ENCODE measurements around the gene FAM107B.
A peak's percentile ranks its signal among the peaks of the same experiment; 100 is the strongest.

Gene FAM107B

GRCh38 chr10:14618674-14619073, 156.0 kb downstream of the FAM107B start:
- DNase-seq = no peak

GRCh38 chr10:14617852-14618251, 156.8 kb downstream of the FAM107B start:
- no peak for DNase-seq

GRCh38 chr10:14616955-14617730, 157.6 kb downstream of the FAM107B start:
- no peak for DNase-seq

- no peak for DNase-seq
Observed at GRCh38 chr10:14616465-14616864, 158.2 kb downstream of the FAM107B start.

- no peak for DNase-seq
Observed at GRCh38 chr10:14613588-14613920, 161.1 kb downstream of the FAM107B start.

GRCh38 chr10:14612873-14613587, 161.7 kb downstream of the FAM107B start:
- no peak for DNase-seq

- no peak for DNase-seq
Observed at GRCh38 chr10:14611968-14612693, 162.6 kb downstream of the FAM107B start.

- no peak for DNase-seq
Observed at GRCh38 chr10:14609178-14609577, 165.5 kb downstream of the FAM107B start.

GRCh38 chr10:14608381-14609001, 166.2 kb downstream of the FAM107B start:
- no peak for DNase-seq

GRCh38 chr10:14606633-14607032, 168.1 kb downstream of the FAM107B start:
- no peak for DNase-seq

- no peak for DNase-seq
Observed at GRCh38 chr10:14605231-14605925, 169.3 kb downstream of the FAM107B start.

- peak; percentile 65 for DNase-seq
Observed at GRCh38 chr10:14604181-14605142, 170.2 kb downstream of the FAM107B start.

- no peak for DNase-seq
Observed at GRCh38 chr10:14603534-14604102, 171.1 kb downstream of the FAM107B start.

GRCh38 chr10:14602807-14603533, 171.7 kb downstream of the FAM107B start:
- no peak for DNase-seq

- peak; percentile 13 for DNase-seq
Observed at GRCh38 chr10:14601872-14602725, 172.6 kb downstream of the FAM107B start.

GRCh38 chr10:14601326-14601725, 173.4 kb downstream of the FAM107B start:
- DNase-seq = no peak

GRCh38 chr10:14600065-14600464, 174.6 kb downstream of the FAM107B start:
- DNase-seq = no peak

- no peak for DNase-seq
Observed at GRCh38 chr10:14598809-14599764, 175.6 kb downstream of the FAM107B start.

Data from effector CD8-positive, alpha-beta T cell (primary cell).